ENCODE results near the gene SCRT2.

DNA sequence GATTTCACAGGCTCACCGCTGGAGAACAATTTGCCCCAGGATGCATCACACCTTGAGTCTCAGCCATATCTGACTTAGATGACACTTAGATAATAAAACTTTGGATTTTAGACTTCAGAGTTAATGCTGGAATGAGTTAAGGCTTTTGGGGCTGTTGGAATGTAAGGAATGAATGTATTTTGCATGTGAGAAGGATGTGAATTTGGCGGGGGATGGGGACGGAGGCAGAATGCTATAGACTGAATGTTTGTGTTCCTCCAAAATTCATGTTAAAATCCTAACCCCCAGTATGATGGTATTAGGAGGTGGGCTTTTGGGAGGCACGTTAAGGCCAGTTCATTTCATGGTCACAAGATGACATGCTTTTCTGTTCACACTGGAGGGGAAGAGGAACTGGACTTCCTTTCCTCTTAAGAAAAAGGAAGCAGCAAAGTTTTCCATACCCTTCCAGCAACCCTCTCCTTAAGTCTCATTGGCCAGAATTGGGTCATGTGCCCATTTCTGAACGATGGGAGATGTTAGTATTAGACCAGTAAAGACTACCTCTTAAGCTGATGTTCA is 16.8 kb downstream of the SCRT2 start:
- no peak for TF ChIP-seq POLR2AphosphoS5 (IDR thresholded peaks at IDR 0.05; ENCODE audit: low read depth, low read length)
- TF ChIP-seq POLR2A (IDR thresholded peaks at IDR 0.05; ENCODE audit: low read depth, low read length) = no peak
- no peak for TF ChIP-seq SPI1 (IDR thresholded peaks at IDR 0.05; ENCODE audit: low read depth, low read length)
- TF ChIP-seq PAX5 (IDR thresholded peaks at IDR 0.05; ENCODE audit: insufficient read depth, low read length, severe bottlenecking) = no peak
- no peak for TF ChIP-seq TAF1 (IDR thresholded peaks at IDR 0.05; ENCODE audit: low read depth, low read length)

All from GM12891 (cell line).